IMR-90 (cell line): ENCODE measurements around the gene DGKE. TPM values are rescaled to one million over a fixed set of nuclear protein-coding genes. Genes with fewer than 3 reads are reported as not detected.

ENCODE experiments used
- ATAC-seq: fragments of 200-7000 bp; cut with Tn5 transposase; 2 replicates; pipeline ENCODE4 v1.9.1; 2020; ENCODE audit warnings: low read depth, mild to moderate bottlenecking, moderate library complexity
- BruUV-seq: library from RNA; stranded (reverse); fragments of 400-500 nt; replicated peaks from 2 replicates; lab custom pipeline; 2021; lab: Mats Ljungman, UMichigan
- CTCF ChIA-PET: fragments of 300-600 bp; formaldehyde crosslinking; extraction: SDS; loops from one replicate; lab custom pipeline; 2021; ENCODE audit warnings: antibody characterized with exemption; lab: Yijun Ruan, JAX
- POLR2A ChIA-PET: fragments of 300-600 bp; sonication (Branson Sonifier 250); formaldehyde crosslinking; loops from one replicate; lab custom pipeline; 2022; ENCODE audit warnings: antibody characterized with exemption; ENCODE audit not compliant: unreplicated experiment; lab: Charles Lee
- DNase-seq: peaks from one replicate; pipeline ENCODE4 v3.0.0; 2013
- H2AFZ ChIP-seq: replicated peaks from 2 replicates; pipeline ENCODE3; 2013; ENCODE audit warnings: low read length, mild to moderate bottlenecking; ENCODE audit not compliant: poor library complexity
- H2AK5ac ChIP-seq: 2 replicates; pipeline ENCODE4 v1.6.1; 2013; ENCODE audit warnings: low read depth, low read length, inconsistent platforms
- H2AK9ac ChIP-seq: replicated peaks from 2 replicates; pipeline ENCODE3; 2013; ENCODE audit warnings: mild to moderate bottlenecking, low read depth, low read length, moderate library complexity; ENCODE audit not compliant: poor library complexity
- H2BK120ac ChIP-seq: 2 replicates; pipeline ENCODE4 v1.6.1; 2013; ENCODE audit warnings: low read depth, low read length, inconsistent platforms
- H2BK15ac ChIP-seq: 3 replicates; pipeline ENCODE4 v1.6.1; 2013; ENCODE audit warnings: low read depth, low read length, inconsistent platforms
- H2BK20ac ChIP-seq: 2 replicates; pipeline ENCODE4 v1.6.1; 2013; ENCODE audit warnings: low read depth, mild to moderate bottlenecking, inconsistent platforms, low read length, moderate library complexity
- H2BK5ac ChIP-seq: 2 replicates; pipeline ENCODE4 v1.6.1; 2013; ENCODE audit warnings: mild to moderate bottlenecking, low read depth, low read length, inconsistent platforms; ENCODE audit not compliant: poor library complexity, severe bottlenecking
- H3K14ac ChIP-seq: replicated peaks from 2 replicates; pipeline ENCODE4 v1.6.1; 2013; ENCODE audit warnings: low read depth, low read length, inconsistent platforms
- H3K18ac ChIP-seq: 2 replicates; pipeline ENCODE4 v1.6.1; 2013; ENCODE audit warnings: low read depth, low read length, control low read depth
- H3K23ac ChIP-seq: 2 replicates; pipeline ENCODE4 v1.6.1; 2013; ENCODE audit warnings: low read depth, low read length, inconsistent platforms
- H3K27ac ChIP-seq: 2 replicates; pipeline ENCODE4 v1.5.1; 2013; ENCODE audit warnings: mild to moderate bottlenecking, control low read depth, low read length; ENCODE audit not compliant: insufficient read depth
- H3K27me3 ChIP-seq: 2 replicates; pipeline ENCODE4 v1.6.1; 2013; ENCODE audit warnings: low read length; ENCODE audit not compliant: control insufficient read depth, insufficient read depth
- H3K36me3 ChIP-seq: 2 replicates; pipeline ENCODE4 v1.6.1; 2013; ENCODE audit warnings: low read length, mixed read lengths; ENCODE audit not compliant: control insufficient read depth, insufficient read depth
- H3K4ac ChIP-seq: 2 replicates; pipeline ENCODE4 v1.6.1; 2013; ENCODE audit warnings: low read depth, low read length, inconsistent platforms
- H3K4me1 ChIP-seq: 2 replicates; pipeline ENCODE4 v1.6.1; 2013; ENCODE audit warnings: low read length, mixed read lengths; ENCODE audit not compliant: control insufficient read depth, insufficient read depth
- H3K4me2 ChIP-seq: 2 replicates; pipeline ENCODE4 v1.6.1; 2013; ENCODE audit warnings: low read depth, mild to moderate bottlenecking, control low read depth, low read length, moderate library complexity
- H3K4me3 ChIP-seq: 2 replicates; pipeline ENCODE4 v1.5.1; 2013; ENCODE audit warnings: low read depth, mild to moderate bottlenecking, control low read depth, low read length, moderate library complexity; ENCODE audit not compliant: insufficient read depth
- H3K56ac ChIP-seq: 2 replicates; pipeline ENCODE4 v1.6.1; 2013; ENCODE audit warnings: low read length, inconsistent platforms; ENCODE audit not compliant: insufficient read depth; ENCODE audit errors: extremely low read depth
- H3K79me1 ChIP-seq, 2 experiments: 2 replicates each; pipeline ENCODE4 v1.6.1; 2013; ENCODE audit warnings: low read length in 2 of 2, inconsistent platforms in 1 of 2, low read depth in 1 of 2
- H3K9ac ChIP-seq: 2 replicates; pipeline ENCODE4 v1.6.1; 2013; ENCODE audit warnings: low read depth, low read length, control low read depth
- H3K9me1 ChIP-seq: 2 replicates; pipeline ENCODE4 v1.6.1; 2013; ENCODE audit warnings: low read length, inconsistent platforms; ENCODE audit not compliant: insufficient read depth
- H3K9me3 ChIP-seq: 2 replicates; pipeline ENCODE4 v1.6.1; 2013; ENCODE audit warnings: low read length; ENCODE audit not compliant: control insufficient read depth, insufficient read depth
- H4K20me1 ChIP-seq: 2 replicates; pipeline ENCODE4 v1.6.1; 2013; ENCODE audit warnings: low read length, inconsistent platforms; ENCODE audit not compliant: insufficient read depth
- H4K5ac ChIP-seq: 2 replicates; pipeline ENCODE4 v1.6.1; 2013; ENCODE audit warnings: mild to moderate bottlenecking, low read depth, low read length, control low read depth
- H4K8ac ChIP-seq, 2 experiments: 2 replicates each; pipeline ENCODE4 v1.6.1; 2013; ENCODE audit warnings: low read depth in 2 of 2, low read length in 2 of 2, control low read depth in 1 of 2, inconsistent platforms in 1 of 2
- H4K91ac ChIP-seq: 2 replicates; pipeline ENCODE4 v1.6.1; 2013; ENCODE audit warnings: low read depth, low read length, inconsistent platforms; ENCODE audit not compliant: insufficient read depth
- MAFK ChIP-seq: IDR thresholded peaks from 2 replicates; pipeline ENCODE4 v1.6.1; 2012; ENCODE audit warnings: low read depth, low read length, improper control_type of control experiment
- SMC3 ChIP-seq: fragments of 150-350 bp; IDR thresholded peaks from 2 replicates; pipeline ENCODE4 v1.6.1; 2016; ENCODE audit warnings: low read depth, mild to moderate bottlenecking, antibody characterized with exemption, low read length, moderate library complexity
- WGBS, 2 experiments: methylation state at CpG; one replicate each; pipeline versions ENCODE4 v1.1.5 to v1.1.7; 2013; ENCODE audit warnings: missing lambda C conversion rate in 2 of 2; ENCODE audit not compliant: insufficient read length in 1 of 2; ENCODE audit errors: extremely low coverage in 2 of 2; 5-methylcytosine and 5-hydroxymethylcytosine counted together
- dilution Hi-C: fragments of 300-500 bp; cut with HindIII; formaldehyde crosslinking; loops from one replicate; pipeline ENCODE4 v1.14.3; 2018; ENCODE audit warnings: low sequenced_read_pairs; ENCODE audit not compliant: unreplicated experiment
- in situ Hi-C: fragments of 300-500 bp; cut with MboI; formaldehyde crosslinking; loops from 3 replicates; pipeline ENCODE4 v1.14.3; 2019; ENCODE audit warnings: low sequenced_read_pairs, inconsistent platforms, mixed read lengths
- intact Hi-C: fragments of 100-400 bp; cut with micrococcal nuclease; formaldehyde crosslinking; loops from 2 replicates; pipeline ENCODE4 v1.10.0; 2022
- polyA plus RNA-seq, 3 experiments: library from polyadenylated mRNA; depleted of rRNA; stranded (reverse); fragments of >200 nt; gene quantifications; 2 replicates each; pipeline ENCODE4 v1.2.3, GENCODE V29; 2012; ENCODE audit warnings: low replicate concordance in 1 of 3
- total RNA-seq: library from RNA; depleted of rRNA; stranded (reverse); fragments of >200 nt; gene quantifications from 2 replicates; pipeline ENCODE4 v1.2.3, GENCODE V29; 2012

DGKE gene
- total and polyA plus RNA-seq, 2 of the 4 experiments (the other 2 are of a cell fraction): 3.9 to 5.0 TPM

- peak overlapping the region in 1 of 2 experiments; percentile 7; a peak in 1 of 4 replicates for H4K8ac ChIP-seq
- in situ Hi-C loops: no loop called here
- peaks cover 19% of the 10 kb centered on the region for H4K20me1 ChIP-seq
- H2AK5ac ChIP-seq: no peak overlapping the region
- H3K4me3 ChIP-seq: no peak overlapping the region
- H2BK5ac ChIP-seq: no peak overlapping the region
- no peak overlapping the region for H2AK9ac ChIP-seq
- H3K18ac ChIP-seq: no peak overlapping the region
- H4K5ac ChIP-seq: no peak overlapping the region
- H4K91ac ChIP-seq: no peak overlapping the region
- H3K9me3 ChIP-seq: no peaks in the 10 kb centered on the region
- no TSS peak for BruUV-seq
- no peak overlapping the region for H3K4me2 ChIP-seq
- H3K23ac ChIP-seq: peak overlapping the region; percentile 7; the same call in 1 of the 2 replicates
- H3K4ac ChIP-seq: no peak overlapping the region
- H2BK15ac ChIP-seq: no peak overlapping the region
- H3K9me1 ChIP-seq: peaks cover 21% of the 10 kb centered on the region
- H3K9ac ChIP-seq: no peak overlapping the region
- DNase-seq (no peak), ATAC-seq (no peak)
- peaks cover 36 to 51% of the 10 kb centered on the region in 2 experiments for H3K79me1 ChIP-seq
- 99% methylated on average over 13 of the region's 16 CpGs; no CpG with 5 or more reads in 1 of the 2 experiments for WGBS, 2 experiments
- POLR2A ChIA-PET: no interaction called here
- H2BK120ac ChIP-seq: no peak overlapping the region
- H3K27ac ChIP-seq: no peak overlapping the region
- CTCF ChIA-PET: no interaction called here
- dilution Hi-C loops: no loop called here
- no peaks in the 10 kb centered on the region; the same call in 1 of the 2 replicates for H3K36me3 ChIP-seq
- H3K56ac ChIP-seq: no peak overlapping the region
- H3K27me3 ChIP-seq: no peaks in the 10 kb centered on the region
- H3K14ac ChIP-seq: no peak overlapping the region
- intact Hi-C loops: loop anchor here (5.0 kb wide), 1 partner anchor 239 kb away; the partner anchor contains the start of gene NOG
- no peak for TF ChIP-seq SMC3
- peak; percentile 59; the same call in 1 of the 2 replicates for TF ChIP-seq MAFK
- H2BK20ac ChIP-seq: no peak overlapping the region
- H2AFZ ChIP-seq: no peak overlapping the region
- H3K4me1 ChIP-seq: peaks cover 8% of the 10 kb centered on the region
These were observed 2.4 kb upstream of the DGKE start for GRCh38 chr17:56831369-56832095.
